Activated CD4-positive, alpha-beta T cell treated with anti-CD3 and anti-CD28 coated beads for 24 hours (primary cell): ENCODE measurements around the gene SBNO2.
"Not testable (repeated sequence)": the region's sequence is repeated elsewhere in the genome, so short reads cannot be mapped to it uniquely, and the experiment has no call there.

Experiments
- DNase-seq, 2 donors: peaks; one replicate each; pipeline ENCODE4 v3.0.0-alpha.2; 2020; ENCODE audit warnings: low read depth in 2 of 2

Gene SBNO2

DNA sequence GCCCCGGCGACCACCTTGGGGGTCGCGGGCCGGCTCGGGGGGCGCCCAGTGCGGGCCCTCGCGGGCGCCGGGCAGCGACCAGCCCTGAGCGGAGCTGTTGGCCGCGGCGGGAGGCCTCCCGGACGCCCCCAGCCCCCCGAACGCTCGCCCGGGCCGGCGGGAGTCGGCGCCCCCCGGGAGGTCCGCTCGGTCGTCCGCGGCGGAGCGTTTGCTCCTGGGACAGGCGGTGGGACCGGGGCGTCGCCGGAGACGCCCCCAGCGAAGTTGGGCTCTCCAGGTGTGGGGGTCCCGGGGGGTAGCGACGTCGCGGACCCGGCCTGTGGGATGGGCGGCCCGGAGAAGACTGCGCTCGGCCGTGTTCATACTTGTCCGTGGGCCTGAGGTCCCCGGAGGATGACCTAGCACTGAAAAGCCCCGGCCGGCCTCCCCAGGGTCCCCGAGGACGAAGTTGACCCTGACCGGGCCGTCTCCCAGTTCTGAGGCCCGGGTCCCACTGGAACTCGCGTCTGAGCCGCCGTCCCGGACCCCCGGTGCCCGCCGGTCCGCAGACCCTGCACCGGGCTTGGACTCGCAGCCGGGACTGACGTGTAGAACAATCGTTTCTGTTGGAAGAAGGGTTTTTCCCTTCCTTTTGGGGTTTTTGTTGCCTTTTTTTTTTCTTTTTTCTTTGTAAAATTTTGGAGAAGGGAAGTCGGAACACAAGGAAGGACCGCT, 32.2 kb upstream of the SBNO2 start:
- no peak for DNase-seq

DNA sequence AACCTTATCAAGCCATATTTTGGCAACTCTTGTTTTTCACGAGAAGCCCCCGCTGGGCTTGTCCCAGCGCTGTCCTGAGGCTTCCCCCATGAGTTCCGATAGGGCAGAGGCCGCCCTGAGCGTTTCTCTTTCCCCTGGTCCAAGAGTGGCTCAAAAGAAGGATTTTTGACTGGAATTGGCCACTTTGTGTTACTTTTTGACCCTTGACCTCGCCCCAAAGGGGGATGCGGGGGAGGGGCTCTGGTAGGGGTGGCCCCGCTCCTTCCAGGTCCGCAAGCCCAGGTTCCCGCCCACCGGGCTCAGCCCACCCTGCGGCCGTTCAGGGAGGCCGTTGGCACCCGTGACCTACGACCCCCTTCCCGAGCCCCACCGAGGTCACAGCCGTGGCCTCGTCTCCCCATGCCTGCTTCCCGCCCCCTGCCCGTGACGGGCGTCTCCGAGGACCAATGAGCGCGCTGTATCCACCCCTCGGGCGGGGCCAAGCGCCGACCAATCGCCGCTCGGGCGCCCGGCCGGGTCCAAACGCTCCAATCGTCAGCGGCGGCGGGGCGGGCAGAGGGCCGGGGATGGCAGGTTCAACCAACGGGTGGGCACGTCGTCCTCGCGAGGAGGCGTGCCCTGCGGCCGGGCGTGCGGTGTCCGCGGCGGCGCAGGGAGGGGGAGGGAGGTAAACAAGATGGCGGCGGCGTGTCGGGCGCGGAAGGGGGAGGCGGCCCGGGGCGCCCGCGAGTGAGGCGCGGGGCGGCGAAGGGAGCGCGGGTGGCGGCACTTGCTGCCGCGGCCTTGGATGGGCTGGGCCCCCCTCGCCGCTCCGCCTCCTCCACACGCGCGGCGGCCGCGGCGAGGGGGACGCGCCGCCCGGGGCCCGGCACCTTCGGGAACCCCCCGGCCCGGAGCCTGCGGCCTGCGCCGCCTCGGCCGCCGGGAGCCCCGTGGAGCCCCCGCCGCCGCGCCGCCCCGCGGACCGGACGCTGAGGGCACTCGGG, 31.3 kb upstream of the SBNO2 start, which contains the start of gene STK11:
STK11 (plus strand) TSS at position 665 of the 986 bp plus-strand sequence. CDS start 1,136 bp downstream, outside the sequence.
- DNase-seq = peak; percentile 99

DNA sequence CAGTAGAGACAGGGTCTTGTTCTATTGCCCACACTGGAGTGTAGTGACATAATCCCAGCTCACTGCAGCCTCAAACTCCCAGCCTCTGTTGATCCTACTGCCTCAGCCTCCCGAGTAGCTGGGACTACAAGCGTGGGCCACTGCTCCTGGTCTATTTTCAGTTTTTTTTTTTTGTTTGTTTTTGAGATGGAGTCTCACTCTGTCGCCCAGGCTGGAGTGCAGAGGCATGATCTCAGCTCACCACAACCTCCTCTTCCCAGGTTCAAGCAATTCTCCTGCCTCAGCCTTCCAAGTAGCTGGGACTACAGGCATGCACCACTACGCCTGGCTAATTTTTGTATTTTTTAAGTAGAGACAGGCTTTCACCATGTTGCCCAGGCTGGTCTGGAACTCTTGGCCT, 26.5 kb upstream of the SBNO2 start:
- not testable (repeated sequence) for DNase-seq

DNA sequence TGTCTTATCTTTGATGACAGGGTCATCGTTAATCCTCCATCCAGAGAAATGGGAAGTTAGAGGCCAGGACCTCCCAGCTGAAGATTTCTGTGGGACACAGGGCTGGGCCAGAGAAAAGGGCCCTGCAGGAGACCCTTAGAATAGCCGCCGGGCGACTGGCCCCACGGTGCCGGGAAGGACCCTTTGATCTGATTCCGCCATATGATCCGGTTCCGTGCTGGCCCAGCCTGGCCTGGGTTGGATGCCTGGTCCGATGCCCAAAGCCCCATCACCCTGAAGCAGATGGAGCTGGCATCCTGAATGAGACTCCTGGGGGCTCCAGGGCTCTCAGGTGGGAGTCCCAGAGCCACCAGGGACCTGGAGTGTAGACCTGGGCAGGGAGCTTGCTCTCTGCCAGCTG, 25.5 kb upstream of the SBNO2 start:
- DNase-seq = no peak

DNA sequence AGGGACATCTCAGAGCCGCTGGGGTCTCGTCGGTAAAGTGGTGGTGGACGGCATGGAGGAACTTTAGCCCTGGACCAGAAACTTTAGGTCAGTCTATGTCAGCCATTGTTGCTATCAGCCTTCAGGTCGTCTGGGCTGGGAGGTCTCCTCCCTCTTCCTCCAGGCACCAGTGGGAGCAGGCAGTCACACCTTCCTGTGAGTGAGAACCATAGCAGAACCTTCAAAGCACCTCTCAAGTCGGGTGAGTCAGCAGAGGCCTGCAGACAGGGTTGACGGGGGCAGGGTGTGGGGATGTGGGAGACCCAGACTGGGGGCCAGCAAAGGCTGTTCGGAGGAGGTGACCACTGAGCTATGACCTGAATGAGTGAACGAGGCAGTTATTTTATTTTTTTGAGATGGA, 15.4 kb upstream of the SBNO2 start:
- peak; percentile 40 to 48 for DNase-seq

DNA sequence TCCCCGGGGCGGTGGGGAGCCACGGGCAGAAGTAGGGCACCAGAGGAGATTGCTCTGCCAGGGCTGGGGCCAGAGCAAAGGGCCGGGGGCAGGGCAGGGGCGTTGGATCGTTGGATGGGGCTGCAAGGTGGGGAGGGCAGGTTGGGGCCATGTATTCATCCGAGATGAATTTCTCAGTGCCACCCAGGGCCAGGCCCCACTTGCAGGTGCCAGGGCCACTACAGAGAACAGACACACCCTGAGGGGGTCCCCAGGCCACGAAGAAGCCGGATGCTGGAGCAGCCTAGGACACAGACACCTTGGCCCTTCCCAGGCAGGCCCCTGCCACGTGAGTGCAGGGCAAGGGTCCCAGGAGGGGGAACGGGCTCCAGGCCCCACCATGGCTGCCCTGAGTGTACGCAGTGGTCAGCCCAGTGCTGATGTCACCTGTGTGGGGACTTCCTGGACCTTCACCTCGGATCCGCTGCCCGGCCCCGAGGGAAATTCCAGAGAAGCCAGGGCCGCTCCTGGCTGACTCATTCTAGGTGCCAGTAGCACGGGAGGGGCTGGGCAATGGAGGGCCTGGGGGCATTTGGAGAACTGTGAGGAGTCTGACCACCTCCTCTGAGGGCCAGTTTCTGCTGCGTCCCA, 9.6 kb upstream of the SBNO2 start:
- DNase-seq = no peak

DNA sequence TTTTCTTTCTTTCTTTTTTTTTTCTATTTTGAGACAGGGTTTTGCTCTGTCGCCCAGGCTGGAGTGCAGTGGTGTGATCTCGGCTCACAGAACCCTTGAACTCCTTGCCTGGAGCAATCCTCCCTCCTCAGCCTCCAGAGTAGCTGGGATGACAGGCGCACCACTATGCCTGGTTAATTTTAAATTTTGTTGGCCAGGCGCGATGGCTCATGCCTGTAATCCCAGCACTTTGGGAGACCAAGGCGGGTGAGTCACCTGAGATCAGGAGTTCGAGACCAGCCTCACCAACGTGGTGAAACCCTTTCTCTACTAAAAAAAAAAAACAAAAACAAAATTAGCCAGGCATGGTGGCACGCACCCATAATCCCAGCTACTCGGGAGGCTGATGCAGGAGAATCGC, 8.7 kb upstream of the SBNO2 start:
- DNase-seq = no peak

DNA sequence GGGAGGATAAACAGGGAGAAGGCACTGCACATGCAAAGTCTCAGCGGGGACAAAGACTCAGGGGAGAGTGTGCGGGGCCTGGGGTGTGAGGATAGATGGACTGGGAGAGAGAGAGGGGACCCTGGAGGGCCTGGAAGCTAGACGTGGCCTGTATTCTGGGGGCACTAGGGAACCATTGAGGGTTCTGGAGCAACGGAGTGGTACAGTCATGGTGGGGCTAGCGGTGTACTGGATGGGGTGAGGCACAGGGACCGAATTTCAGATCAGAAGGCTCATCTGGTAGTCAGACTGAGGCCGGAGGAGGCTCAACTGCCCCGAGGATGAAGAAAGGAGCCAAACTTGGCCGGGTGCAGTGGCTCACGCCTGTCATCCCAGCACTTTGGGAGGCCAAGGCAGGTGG, 8.0 kb upstream of the SBNO2 start:
- DNase-seq = no peak

DNA sequence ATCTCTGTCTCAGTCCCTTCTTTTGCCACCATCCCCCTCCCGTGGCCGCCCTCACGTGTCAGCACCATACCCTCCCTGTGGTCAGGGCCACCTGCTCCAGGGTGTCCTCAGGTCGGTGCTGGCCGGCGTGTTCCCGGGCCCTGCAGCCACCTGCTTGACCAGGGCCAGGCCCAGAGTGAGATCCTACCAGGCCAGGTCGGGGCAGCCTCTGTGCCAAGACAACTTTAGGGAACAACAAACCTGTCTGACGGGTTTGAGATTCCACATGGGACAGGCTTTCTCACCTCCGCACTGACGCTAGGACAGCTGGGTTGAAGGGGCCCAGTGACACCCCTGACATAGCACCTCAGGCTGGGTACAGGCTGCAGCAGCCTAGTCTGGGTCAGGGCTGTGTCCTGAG, 7.5 kb upstream of the SBNO2 start:
- DNase-seq = no peak

DNA sequence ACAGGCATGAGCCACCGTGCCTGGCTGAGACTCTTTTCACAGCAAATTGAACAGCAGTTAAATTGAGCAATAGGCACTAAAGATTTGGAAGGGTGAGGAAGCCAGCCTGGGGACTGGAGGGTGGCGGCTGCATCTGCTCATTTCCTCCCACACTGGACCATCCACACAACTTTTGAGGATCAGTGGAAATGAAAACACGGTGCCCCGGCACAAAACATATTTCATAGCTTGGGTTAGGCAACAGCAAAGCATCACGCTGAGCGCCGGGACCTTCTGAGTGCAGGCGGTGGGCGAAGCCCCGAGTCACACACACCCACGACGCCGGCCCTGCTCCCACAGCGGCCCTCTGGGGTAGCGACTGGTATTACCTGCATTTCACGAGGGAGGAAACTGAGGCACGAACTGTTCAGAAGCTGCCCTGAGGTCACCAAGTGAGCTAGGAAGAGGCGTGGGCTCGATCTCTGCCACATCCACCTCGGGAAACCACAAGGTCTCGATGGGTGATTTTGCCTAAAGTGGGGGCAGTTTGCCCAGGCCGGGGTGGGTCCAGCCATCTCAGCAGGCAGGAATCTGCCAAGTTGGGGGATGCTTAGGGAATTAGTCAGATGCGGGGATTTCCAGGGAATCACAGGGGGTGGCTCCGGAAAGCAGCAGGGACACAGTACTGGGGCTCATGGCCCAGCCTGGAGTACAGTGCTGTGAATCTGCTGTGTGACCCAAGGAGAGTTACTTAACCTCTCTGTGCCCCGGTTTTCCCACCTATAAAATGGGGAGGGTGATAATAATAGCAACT, 3.5 kb upstream of the SBNO2 start:
- DNase-seq = no peak

DNA sequence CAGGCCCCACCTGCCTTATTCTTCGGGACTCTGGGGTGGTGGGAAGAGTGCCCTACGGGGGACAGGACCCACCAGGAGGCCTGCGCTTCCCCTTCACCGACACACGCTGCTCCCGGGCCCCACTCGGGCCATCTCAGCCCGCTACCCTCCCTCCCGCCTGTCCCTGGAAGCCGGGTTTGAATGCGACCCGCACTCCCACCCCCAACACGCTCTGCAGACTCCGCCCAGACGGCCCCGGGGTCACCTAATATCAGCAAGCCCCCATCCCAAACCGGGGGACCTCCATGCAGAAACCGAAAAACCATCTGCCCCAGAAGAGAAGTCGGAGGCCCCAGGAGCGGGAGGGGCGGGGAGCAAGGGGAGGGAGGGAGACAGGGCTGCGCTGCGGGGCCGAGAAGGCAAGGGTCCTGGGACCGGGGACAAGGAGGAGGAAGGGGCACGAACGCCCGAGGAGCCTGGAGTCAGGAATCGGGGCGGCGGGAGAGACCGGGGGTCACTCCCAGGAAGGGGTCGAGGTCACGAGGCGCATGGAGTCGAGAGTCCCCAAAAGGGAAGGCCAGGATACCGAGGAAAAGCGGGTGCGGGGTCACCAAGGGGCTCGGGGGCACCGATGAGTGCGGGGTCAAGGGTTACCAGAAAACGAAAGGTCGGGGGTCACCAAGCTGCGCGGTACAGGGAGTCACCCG, 766 bp downstream of the SBNO2 start:
- no peak for DNase-seq

DNA sequence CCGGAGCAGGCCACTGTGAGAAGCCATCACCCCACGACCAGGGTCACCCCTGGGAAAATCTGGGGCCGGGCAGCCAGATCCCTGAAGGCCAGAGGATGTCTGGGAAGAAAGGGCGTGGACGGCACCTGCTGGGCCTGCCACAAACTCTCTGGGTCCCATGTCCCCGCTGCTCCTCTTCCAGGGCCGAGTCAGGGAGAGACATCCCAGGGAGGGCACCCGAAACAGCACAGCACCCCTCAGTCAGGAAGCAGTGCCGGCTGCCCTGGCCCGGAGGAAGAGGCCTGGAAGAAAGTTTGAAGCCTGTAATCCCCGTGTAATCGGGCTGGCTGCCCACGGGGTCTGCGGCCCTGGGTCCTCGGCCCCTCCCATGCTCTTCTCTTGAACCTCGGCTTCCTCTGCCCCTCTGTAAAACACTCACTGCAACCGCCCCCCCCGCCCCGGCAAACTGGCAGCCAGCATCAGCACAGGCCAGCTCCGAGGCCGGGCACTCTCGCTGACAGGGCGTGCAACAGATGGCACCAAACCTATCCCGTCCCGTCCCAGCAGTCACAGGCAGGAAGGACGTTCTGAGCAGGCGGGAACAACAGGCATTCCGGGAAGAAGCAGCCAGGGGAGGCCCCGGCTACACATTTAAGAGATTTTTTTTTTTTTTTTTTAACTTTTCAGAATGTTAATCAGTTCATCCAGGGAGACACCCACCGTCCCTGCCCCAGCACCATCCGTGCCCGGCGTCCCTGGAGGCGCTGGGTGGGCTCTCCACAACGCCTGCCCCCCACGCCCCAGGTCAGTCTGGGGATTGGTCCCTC, 1.5 kb downstream of the SBNO2 start:
- DNase-seq = no peak

DNA sequence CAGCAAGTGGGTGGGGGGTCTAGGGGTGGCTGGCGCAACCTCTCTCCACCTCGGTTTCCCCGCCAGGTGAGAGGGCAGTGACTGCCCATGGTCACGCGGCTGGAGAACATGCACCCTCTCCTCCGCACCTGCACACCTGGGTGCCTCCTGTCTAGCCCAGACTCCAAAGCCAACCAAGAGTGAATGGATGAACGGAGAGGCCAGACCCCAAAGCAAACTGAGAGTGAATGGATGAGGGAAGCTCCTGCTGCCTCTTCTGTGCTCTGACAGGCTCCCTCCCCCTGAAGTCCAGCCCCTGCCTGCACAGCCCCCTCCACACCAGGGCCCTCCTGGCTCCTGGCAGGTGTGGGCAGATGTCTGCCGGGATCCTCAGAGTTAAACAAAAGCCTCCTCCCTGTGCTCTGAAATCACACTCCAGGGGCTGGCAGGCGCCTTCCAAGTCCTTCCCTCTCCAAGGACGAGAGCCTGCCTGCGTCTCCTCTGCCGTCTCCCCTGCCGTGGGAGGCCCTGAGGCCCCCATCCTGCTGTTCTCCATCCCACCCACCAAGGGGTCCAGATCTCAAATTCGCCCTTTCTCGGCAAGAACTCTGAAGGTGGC, 2.2 kb downstream of the SBNO2 start:
- no peak for DNase-seq

DNA sequence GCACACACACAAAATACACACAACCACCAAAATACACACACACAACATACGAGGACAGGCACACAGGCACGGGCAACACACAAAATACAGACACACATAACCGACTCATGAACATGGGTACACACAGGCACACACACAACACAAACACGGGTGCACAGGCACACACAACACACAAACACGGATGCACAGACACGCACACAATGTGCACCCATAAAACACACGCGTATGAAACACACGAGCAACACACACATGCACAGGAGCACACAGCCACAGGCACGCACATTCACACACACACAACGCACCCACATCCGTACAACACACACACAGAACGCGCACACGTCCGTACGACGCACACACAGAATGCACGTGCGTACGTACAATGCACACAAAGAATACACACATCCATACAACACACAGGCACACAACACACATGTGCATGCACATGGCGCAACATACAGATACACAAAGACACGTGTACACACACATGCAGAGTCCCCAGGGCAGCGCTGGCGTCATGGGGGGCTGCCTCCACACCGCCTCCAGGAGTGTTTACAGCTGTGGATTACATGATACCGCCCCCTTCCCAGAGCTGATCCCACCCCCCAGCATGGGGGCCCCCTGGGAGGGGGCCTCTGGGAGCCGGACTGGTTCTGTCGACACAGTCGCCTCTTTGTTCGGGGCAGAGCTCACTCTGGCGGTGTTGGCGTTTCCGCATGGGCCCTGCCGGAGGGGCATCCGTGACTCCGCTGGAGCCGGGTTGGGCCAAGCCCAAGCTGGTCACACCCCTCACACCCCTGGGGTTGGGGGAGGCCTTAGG, 2.9 kb downstream of the SBNO2 start:
- no peak for DNase-seq

DNA sequence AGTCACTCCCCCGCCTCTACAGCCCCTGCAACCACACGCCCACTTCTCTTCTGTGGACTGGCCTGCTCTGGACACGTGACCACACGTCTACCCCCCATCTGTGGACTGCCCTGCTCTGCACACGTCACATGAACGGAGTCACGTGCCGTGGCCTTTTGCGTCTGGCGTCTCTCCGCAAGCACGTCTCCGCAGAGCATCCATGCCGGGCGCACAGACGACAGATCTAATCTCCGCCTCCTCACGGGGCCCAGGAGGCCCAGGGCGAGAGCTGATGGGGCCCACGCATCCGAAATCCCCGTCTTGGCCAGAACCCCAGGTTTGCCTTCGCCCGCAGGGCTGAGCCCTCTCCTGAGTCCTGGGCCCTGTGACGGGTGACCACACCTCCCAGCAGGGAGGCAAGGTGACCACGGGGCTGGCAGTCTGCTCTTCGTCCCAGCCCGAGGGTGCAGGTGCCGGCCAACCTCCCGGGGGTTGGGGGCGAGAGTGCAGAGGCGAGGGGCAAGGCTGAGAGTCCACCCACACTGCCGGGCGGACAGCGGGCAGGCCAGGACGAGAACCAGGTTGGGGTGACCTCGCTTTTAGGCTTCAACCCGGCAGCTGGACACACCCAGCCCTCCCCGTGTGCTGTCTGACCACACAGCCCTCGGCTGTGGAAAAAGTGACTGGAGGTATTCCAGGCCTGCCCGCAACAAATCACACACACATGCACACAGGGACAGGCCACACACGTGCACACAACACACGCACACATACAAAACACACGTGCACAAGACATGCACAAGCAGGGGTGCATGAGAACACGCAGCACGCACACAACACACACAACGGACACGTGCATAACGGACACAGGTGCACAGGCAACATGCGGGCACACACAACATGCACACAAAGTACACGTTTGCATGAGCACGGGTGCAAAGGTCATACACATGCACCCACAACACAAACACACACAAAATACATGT, 3.9 kb downstream of the SBNO2 start:
- DNase-seq = no peak

DNA sequence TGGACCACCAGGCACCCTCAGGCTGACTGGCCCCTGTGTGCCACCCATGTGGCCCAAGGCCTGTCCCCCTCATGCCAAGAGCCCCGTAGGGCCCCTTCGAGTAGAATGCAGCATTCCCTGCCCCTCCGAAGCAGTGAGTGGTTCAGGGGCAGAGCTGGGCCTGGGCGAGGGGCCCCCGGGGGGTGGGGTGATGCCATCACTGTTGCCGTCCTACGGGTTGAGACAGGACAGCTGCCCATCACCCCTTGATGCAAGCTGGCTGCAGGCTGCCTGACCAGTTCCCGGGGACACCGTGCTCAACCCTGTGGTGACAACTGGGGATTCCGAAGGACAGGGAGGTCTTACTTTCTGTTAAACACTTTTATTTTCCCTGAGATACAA, 4.7 kb downstream of the SBNO2 start:
- DNase-seq = no peak

DNA sequence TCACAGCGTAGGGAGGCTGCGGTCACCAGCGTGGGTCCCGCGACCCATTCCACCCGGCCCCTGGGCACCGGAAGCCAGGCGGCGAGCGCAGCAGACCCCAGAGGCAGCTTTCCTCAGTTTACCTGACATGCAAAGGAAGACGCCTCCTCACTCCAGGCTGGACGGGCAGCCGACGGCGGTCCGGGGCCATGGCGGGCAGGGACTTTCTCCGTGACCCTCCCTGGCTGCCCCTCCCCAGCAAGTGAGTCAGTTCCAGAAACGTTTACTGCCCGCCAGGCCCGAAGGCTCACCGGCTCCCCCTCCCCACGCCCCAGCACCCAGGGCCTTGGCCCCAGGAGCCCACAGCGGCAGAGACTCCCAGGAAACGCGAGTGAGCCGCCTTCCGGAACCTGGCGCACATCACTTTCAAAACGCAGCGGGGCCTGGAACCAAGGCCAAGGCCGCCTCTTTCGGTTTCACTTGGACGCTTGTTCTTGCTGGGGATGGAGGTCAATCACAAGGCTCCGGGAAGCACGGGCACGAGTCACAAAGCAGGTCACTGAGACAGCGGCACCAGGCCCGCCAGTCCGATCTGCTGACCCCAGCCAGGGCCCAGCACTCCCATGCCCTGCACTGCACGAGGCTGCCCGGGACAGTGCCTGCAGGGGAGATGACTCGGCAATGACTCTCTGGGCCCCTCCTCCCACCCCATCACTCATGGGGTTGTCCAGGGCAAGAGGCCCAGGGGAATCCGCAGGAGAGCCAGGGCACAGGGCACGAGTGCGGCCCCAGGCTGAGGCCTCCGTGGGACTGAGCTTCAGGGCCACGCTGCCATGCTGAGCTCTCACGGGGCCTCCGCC, 5.3 kb downstream of the SBNO2 start:
- DNase-seq = no peak
